GM19438 (cell line): ENCODE measurements around the gene LDLRAD3.
"Not testable (repeated sequence)": the region's sequence is repeated elsewhere in the genome, so short reads cannot be mapped to it uniquely, and the experiment has no call there.

Experiments used
- ATAC-seq: cut with Tn5 transposase; IDR thresholded peaks from one replicate; pipeline ENCODE4 v1.9.1; 2021; ENCODE audit warnings: low read depth; ENCODE audit not compliant: unreplicated experiment

The LDLRAD3 gene

DNA sequence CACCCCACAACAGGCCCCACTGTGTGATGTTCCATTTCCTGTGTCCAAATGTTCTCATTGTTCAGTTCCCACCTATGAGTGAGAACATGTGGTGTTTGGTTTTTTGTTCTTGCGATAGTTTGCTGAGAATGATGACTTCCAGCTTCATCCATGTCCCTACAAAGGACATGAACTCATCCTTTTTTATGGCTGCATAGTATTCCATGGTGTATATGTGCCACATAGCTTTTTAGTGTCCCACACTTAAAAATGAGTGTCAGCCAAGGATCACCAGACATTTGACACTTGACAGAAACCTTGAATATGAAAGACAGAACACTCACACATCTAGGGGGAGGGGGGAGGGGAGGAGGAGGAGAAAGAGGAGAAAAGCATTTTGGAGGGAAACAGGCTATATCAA is 245.9 kb downstream of the LDLRAD3 start:
- not testable (repeated sequence) for ATAC-seq

GRCh38 chr11:36191941-36192340 is 248.1 kb downstream of the LDLRAD3 start:
- ATAC-seq: no peak

GRCh38 chr11:36192425-36193289 is 248.8 kb downstream of the LDLRAD3 start:
- no peak for ATAC-seq

DNA sequence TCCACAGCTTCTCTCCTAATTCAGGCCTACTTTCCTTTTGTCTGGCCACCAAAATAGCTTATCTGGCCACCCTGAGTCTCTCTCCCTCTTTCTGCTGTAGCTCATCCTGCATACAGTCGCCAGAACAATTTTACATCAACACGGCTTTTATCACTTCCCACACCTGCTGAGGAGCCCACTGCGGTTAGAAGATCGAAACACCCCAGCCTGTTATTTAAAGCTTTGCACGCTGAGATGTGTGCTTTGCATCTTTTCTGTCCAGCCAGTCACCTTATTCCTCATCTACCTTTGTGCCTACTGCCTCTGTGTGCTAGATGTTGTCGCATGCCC is 249.4 kb downstream of the LDLRAD3 start:
- ATAC-seq: no peak

DNA sequence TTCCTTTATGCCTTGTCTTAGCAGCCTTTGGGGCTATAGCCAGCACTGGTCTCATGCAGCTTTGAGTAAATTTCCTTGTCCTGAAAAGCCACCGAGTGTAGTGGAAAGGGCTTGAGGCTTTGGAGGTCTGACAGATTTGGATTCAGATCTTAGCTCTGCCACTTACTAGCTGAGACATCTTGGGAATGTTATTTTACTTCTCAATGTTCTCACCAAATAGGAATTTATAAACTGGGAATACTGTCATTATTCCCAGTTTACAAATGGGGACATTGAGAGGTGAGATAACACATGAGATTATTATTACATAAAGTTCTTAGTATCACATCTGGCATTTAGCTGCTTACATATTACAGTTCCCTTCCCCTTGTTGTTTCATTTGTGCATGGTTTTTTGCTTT is 249.9 kb downstream of the LDLRAD3 start:
- no peak for ATAC-seq

GRCh38 chr11:36195496-36196354 is 251.9 kb downstream of the LDLRAD3 start:
- ATAC-seq: no peak

- ATAC-seq: no peak
These were observed 252.6 kb downstream of the LDLRAD3 start for GRCh38 chr11:36196411-36196998.

- ATAC-seq: no peak
These were observed 257.5 kb downstream of the LDLRAD3 start for GRCh38 chr11:36201411-36201810.

DNA sequence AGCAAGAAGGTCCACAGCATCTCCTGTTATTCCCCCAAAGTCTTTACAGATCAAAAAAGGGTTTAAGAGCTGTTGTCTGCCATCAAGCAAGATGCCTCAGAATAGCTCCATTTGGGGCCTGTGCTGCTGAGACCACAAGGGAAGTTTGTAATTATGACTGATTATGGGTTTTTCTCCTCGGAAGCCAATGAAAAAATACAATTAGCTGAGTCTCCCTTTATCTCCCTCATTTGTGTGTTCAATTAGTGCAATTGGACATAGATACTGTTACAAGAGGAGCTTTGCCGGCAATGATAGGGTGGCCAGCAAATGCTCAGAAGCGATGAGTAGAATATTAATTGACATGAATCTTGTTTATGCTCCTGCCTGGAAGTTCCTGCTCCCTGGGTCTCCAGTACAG is 261.7 kb downstream of the LDLRAD3 start:
- ATAC-seq: no peak

DNA sequence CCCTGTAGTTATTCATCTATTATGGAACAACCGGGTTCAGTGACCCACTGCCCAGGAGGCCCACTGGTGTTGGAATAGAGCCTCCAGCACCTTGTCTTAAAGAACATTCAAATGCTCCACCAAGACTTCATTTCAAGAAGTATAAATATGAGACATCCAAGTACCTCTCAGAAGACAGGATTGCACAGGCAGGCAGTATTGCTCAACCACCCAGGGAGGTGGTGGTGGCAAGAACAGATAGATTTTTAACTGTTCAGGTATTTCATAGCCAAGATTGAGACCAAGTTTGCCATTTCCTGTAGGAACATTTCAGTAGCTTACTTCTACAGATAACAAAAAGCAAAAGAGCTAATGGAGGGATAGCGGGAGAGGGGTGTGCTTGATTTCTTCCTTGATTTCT is 266.7 kb downstream of the LDLRAD3 start:
- no peak for ATAC-seq

GRCh38 chr11:36211761-36212430 is 268.0 kb downstream of the LDLRAD3 start:
- no peak for ATAC-seq

DNA sequence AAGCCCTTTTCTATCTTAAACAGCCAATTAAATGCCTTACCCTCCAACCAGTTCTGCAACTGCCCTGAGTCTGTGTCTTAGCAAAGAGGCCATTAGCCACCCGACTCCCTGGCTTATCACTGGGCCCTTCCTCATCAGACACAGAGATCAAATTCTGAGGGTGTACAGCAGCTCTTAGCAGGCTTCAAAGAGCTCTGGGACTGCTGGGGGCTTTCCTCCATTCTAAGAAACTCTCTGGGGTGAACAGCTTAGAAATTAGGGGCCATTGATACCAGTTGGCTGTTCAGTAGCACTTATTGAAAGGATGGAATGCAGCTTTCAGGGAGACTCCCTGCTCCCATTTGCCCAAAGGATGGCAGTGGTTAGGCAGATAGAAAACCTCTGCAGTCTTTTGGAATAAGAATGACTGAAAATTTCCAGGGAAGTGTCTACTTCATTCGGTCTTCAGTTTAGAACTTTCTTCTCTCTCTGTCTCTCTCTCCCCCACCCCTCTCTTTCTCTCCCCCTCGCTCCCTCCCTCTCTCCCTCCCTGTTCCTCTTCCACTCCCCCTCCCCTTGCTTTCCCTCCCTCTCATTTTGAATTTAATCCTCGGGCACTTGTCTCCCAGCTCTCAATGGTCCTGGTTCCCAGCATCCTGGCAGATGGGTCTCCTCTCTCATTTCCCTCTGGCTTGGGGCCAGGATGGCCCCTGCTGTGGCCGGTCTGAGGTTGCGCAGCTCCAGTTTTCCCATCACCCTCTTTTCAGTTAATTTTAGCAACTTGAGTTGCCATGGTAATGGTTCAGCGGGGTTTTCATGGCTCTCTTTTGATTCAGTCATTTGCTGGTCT is 268.9 kb downstream of the LDLRAD3 start:
- ATAC-seq: no peak

GRCh38 chr11:36213393-36213840 is 269.6 kb downstream of the LDLRAD3 start:
- ATAC-seq: no peak

- no peak for ATAC-seq
These were observed 270.6 kb downstream of the LDLRAD3 start for GRCh38 chr11:36214480-36214879.

DNA sequence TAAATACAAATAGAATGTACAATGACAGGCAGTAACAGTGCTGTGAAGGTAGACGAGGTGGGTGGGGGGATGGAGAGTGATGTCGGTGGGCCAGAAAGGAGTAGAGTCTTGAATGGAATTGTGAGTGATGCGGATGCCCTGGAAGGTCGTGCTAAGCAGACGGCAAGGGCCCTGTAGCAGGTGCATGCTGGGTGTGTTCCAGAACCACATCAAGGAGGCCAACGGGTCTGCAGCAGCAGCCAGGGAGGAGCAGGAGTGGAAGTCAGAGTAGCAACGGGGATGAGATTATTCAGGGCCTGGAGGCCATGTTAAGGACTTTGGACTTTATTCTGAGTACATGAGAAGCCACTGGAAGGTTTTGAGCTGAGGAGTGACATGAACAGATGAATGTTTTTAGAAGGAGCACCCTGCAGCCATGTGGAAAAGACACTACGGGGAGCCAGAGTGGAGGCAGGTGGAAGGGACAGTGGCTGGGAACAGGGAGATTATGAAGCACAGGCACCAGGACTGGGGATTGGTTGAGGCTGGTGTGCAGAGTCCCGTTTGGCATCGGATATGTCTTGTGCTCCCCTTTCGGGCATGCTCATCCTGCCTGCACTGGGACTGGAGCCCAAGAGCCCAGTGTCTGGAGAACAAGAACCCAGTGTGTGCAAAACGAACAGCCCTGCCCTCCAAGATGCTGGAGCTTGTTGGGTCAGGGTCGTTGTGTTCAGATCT is 271.3 kb downstream of the LDLRAD3 start:
- no peak for ATAC-seq

- ATAC-seq: no peak
These were observed 271.8 kb downstream of the LDLRAD3 start for GRCh38 chr11:36215693-36216060.

GRCh38 chr11:36216061-36216615 is 272.3 kb downstream of the LDLRAD3 start:
- no peak for ATAC-seq

- ATAC-seq: no peak
These were observed 274.5 kb downstream of the LDLRAD3 start for GRCh38 chr11:36218283-36218921.

- ATAC-seq: no peak
These were observed 276.1 kb downstream of the LDLRAD3 start for GRCh38 chr11:36219996-36220395.
